Natural killer cell (primary cell): ENCODE data around the gene LY6G5B. TPM values are rescaled to one million over a fixed set of nuclear protein-coding genes. Genes with fewer than 3 reads are reported as not detected.

ENCODE experiments used
- ATAC-seq, 3 donors: fragments of 150-1000 bp in 2 of 3; fragments of 200-7000 bp in 1 of 3; cut with Tn5 transposase; 1 replicate in 1 of 3; 2 replicates in 2 of 3; pipeline ENCODE4 v1.10.0; 2021; ENCODE audit warnings: mild to moderate bottlenecking in 2 of 3, moderate library complexity in 2 of 3
- DNase-seq, 2 donors: peaks; one replicate each; pipeline versions ENCODE4 v3.0.0 to v3.0.0-alpha.2; 2013 to 2021; ENCODE audit warnings: mixed read lengths in 1 of 2
- H3K27ac ChIP-seq: one replicate; pipeline ENCODE4 v1.5.1; 2013; ENCODE audit warnings: mild to moderate bottlenecking, low read length
- H3K27me3 ChIP-seq: one replicate; pipeline ENCODE4 v1.6.1; 2013; ENCODE audit warnings: low read length; ENCODE audit not compliant: control insufficient read depth, insufficient read depth
- H3K36me3 ChIP-seq: one replicate; pipeline ENCODE4 v1.6.1; 2013; ENCODE audit warnings: low read length; ENCODE audit not compliant: control insufficient read depth, insufficient read depth
- H3K4me1 ChIP-seq: one replicate; pipeline ENCODE4 v1.6.1; 2013; ENCODE audit warnings: low read length; ENCODE audit not compliant: control insufficient read depth, insufficient read depth
- H3K4me3 ChIP-seq: one replicate; pipeline ENCODE4 v1.5.1; 2013; ENCODE audit warnings: low read length
- H3K9me3 ChIP-seq: one replicate; pipeline ENCODE4 v1.6.1; 2013; ENCODE audit warnings: low read length; ENCODE audit not compliant: control insufficient read depth, insufficient read depth
- H3K27ac Mint-ChIP-seq, 2 donors: one replicate each; pipeline ENCODE4 v1.8.0; 2022; ENCODE audit warnings: mild to moderate bottlenecking in 2 of 2, mixed read lengths in 2 of 2, moderate library complexity in 1 of 2
- H3K27me3 Mint-ChIP-seq, 2 donors: one replicate each; pipeline ENCODE4 v1.8.0; 2022; ENCODE audit warnings: low read depth in 2 of 2, mixed read lengths in 2 of 2
- H3K36me3 Mint-ChIP-seq: one replicate; pipeline ENCODE4 v1.8.0; 2022; ENCODE audit warnings: mixed read lengths
- H3K4me1 Mint-ChIP-seq, 2 donors: one replicate each; pipeline ENCODE4 v1.8.0; 2022; ENCODE audit warnings: mixed read lengths in 2 of 2
- H3K4me3 Mint-ChIP-seq: one replicate; pipeline ENCODE4 v1.8.0; 2022; ENCODE audit warnings: mild to moderate bottlenecking, moderate library complexity, mixed read lengths
- H3K9me3 Mint-ChIP-seq, 2 donors: one replicate each; pipeline ENCODE4 v1.8.0; 2022; ENCODE audit warnings: mixed read lengths in 2 of 2
- WGBS: methylation state at CpG from one replicate; pipeline ENCODE4 v1.1.7; 2013; ENCODE audit warnings: missing lambda C conversion rate; ENCODE audit not compliant: insufficient coverage; 5-methylcytosine and 5-hydroxymethylcytosine counted together
- intact Hi-C: fragments of 100-400 bp; cut with micrococcal nuclease; formaldehyde crosslinking; loops from one replicate; pipeline ENCODE4 v1.14.2; 2022
- total RNA-seq, 4 donors: library from RNA; stranded (reverse); fragments of 120-200 nt in 1 of 4; gene quantifications; one replicate each; pipeline versions ENCODE4 v1.2.3 to v1.2.4, GENCODE V29; 2013 to 2022
- TF ChIP-seq, protein P1 (sequence below): fragments of 200-600 bp; IDR thresholded peaks from one replicate; pipeline ENCODE4 v1.8.0; 2022; ENCODE audit warnings: antibody characterized with exemption

LY6G5B gene
- total RNA-seq, 3 donors from 2014 or later (not counting 1 experiment from before 2014, with no cell fraction given): 39.9 to 50.0 (median 46.0) TPM

DNA sequence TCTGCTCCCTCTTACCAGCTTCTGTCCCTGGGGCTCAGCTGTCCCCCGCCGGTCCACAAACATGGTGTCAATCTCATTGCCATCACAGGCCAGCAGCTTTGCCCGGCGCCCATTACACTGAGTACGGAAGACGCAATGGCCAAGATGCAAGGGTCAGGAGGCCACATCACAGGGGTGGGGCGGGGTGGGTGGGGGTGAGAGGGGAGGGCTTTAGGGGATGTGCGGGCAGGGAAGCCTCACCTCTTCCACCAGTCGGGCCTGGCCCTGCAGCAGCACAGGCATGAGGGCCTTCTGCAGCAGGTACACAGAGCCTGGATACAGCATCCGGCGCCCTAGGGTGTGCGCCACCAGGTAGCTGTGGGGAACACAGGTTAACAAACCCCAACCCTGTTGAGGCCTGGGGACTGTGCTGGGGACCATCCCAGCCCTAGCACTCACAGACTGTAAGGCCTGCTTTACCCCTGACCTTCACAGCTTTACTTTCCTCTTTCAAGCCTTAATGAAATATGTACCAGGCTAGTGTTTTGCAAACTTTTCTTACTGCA lies 21.9 kb downstream of the LY6G5B start:
- intact Hi-C loops: no loop called here
- H3K27ac Mint-ChIP-seq: no peak overlapping the region
- H3K36me3 Mint-ChIP-seq: no peaks in the 10 kb centered on the region

DNA sequence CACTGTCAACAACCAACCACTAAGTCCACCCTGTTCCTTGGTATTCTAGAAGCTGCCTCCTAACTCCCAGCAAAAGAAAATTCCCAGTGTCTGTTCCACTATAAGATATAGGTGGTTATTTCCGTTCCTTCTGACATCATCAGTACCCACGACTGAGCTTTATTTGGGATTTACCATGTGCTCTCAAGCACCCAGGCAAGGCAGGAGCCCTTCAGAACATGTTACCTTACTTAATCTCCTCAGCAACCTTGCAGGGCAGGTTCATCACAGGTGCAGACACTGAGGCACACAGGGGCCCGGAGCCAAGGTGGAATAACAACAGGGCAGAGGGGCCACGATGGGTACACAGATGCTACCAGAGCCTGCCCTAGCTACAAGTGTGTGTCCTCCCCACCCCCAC lies 22.6 kb downstream of the LY6G5B start:
- no peak for ATAC-seq
- H3K27ac ChIP-seq: no peak overlapping the region
- no peaks in the 10 kb centered on the region for H3K36me3 Mint-ChIP-seq
- TF ChIP-seq, protein P1, sequence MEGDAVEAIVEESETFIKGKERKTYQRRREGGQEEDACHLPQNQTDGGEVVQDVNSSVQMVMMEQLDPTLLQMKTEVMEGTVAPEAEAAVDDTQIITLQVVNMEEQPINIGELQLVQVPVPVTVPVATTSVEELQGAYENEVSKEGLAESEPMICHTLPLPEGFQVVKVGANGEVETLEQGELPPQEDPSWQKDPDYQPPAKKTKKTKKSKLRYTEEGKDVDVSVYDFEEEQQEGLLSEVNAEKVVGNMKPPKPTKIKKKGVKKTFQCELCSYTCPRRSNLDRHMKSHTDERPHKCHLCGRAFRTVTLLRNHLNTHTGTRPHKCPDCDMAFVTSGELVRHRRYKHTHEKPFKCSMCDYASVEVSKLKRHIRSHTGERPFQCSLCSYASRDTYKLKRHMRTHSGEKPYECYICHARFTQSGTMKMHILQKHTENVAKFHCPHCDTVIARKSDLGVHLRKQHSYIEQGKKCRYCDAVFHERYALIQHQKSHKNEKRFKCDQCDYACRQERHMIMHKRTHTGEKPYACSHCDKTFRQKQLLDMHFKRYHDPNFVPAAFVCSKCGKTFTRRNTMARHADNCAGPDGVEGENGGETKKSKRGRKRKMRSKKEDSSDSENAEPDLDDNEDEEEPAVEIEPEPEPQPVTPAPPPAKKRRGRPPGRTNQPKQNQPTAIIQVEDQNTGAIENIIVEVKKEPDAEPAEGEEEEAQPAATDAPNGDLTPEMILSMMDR: no peak
- no peaks in the 10 kb centered on the region for H3K27me3 ChIP-seq
- H3K9me3 Mint-ChIP-seq: no peaks in the 10 kb centered on the region
- no peaks in the 10 kb centered on the region for H3K27me3 Mint-ChIP-seq
- no peaks in the 10 kb centered on the region for H3K9me3 ChIP-seq
- no peak overlapping the region for H3K4me3 ChIP-seq
- peaks cover 0 to 13% of the 10 kb centered on the region in 2 donors for H3K4me1 Mint-ChIP-seq
- DNase-seq: no peak
- 98% methylated on average over 4 of the region's 4 CpGs for WGBS
- no peaks in the 10 kb centered on the region for H3K4me1 ChIP-seq
- peaks cover 80% of the 10 kb centered on the region for H3K36me3 ChIP-seq
- intact Hi-C loops: no loop called here
- no peak overlapping the region for H3K27ac Mint-ChIP-seq
- H3K4me3 Mint-ChIP-seq: no peak overlapping the region

More for the DNA sequence above, 21.9 kb downstream of the LY6G5B start:
- Histone ChIP-seq H3K36me3 (peaks cover 81% of the 10 kb centered on the region), H3K4me3 (no peak overlapping the region), H3K27me3 (no peaks in the 10 kb centered on the region), H3K9me3 (no peaks in the 10 kb centered on the region), H3K27ac (no peak overlapping the region), H3K4me1 (no peaks in the 10 kb centered on the region)
- H3K27me3 Mint-ChIP-seq: no peaks in the 10 kb centered on the region
- DNase-seq: no peak
- no peak overlapping the region for H3K4me3 Mint-ChIP-seq
- no peak for ATAC-seq
- 97% methylated on average over 11 of the region's 12 CpGs for WGBS
- H3K9me3 Mint-ChIP-seq: no peaks in the 10 kb centered on the region
- TF ChIP-seq, protein P1: no peak
- peaks cover 0 to 7% of the 10 kb centered on the region in 2 donors for H3K4me1 Mint-ChIP-seq

DNA sequence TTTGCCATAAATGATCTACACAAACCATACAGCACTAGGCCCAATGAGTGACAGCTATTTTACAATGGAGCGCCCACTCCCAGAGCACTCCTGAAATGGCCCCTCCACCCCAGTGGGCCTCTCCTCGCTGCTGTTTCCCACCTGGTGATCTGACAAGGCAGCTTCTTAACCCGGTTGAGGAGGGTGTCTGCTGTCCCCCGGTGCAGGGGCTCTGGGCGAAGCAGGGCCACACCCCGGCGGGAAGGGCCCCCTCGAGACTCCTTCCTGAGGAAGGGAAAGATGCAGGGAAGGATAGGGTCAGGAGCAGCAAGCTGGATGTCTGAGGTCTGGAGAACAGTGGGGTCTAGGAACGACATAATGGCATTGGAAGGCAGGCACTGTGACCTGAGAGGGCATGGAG lies 23.1 kb downstream of the LY6G5B start:
- TF ChIP-seq, protein P1: no peak
- Mint-ChIP-seq H3K9me3 (no peaks in the 10 kb centered on the region), H3K4me3 (no peak overlapping the region), H3K27me3 (no peaks in the 10 kb centered on the region), H3K27ac (no peak overlapping the region), H3K4me1 (peaks cover 0 to 16% of the 10 kb centered on the region in 2 donors), H3K36me3 (no peaks in the 10 kb centered on the region)
- H3K4me1 ChIP-seq: no peaks in the 10 kb centered on the region
- no peak overlapping the region for H3K4me3 ChIP-seq
- no peak for ATAC-seq
- 95% methylated on average over 9 of the region's 9 CpGs for WGBS
- H3K36me3 ChIP-seq: peaks cover 79% of the 10 kb centered on the region
- no peak overlapping the region for H3K27ac ChIP-seq
- no peaks in the 10 kb centered on the region for H3K9me3 ChIP-seq
- intact Hi-C loops: no loop called here
- DNase-seq: no peak
- H3K27me3 ChIP-seq: no peaks in the 10 kb centered on the region

- intact Hi-C loops: no loop called here
- DNase-seq: no peak
- H3K36me3 ChIP-seq: peaks cover 73% of the 10 kb centered on the region
- no peak overlapping the region for H3K4me3 Mint-ChIP-seq
- H3K4me1 Mint-ChIP-seq: peaks cover 0 to 15% of the 10 kb centered on the region in 2 donors
- TF ChIP-seq, protein P1: no peak
- no peaks in the 10 kb centered on the region for H3K27me3 ChIP-seq
- 87% methylated on average over 6 of the region's 6 CpGs for WGBS
- no peak overlapping the region for H3K4me3 ChIP-seq
- no peaks in the 10 kb centered on the region for H3K36me3 Mint-ChIP-seq
- no peak overlapping the region for H3K27ac Mint-ChIP-seq
- no peaks in the 10 kb centered on the region for H3K27me3 Mint-ChIP-seq
- no peaks in the 10 kb centered on the region for H3K9me3 Mint-ChIP-seq
- H3K4me1 ChIP-seq: no peaks in the 10 kb centered on the region
- ATAC-seq: no peak
- H3K9me3 ChIP-seq: no peaks in the 10 kb centered on the region
- H3K27ac ChIP-seq: no peak overlapping the region
Observed at GRCh38 chr6:31693535-31693934, 23.8 kb downstream of the LY6G5B start.
